HG03520 (cell line): ENCODE results near the gene TMEM87A.

Experiments used
- ATAC-seq: cut with Tn5 transposase; IDR thresholded peaks from one replicate; pipeline ENCODE4 v1.9.1; 2021; ENCODE audit warnings: mild to moderate bottlenecking, moderate library complexity; ENCODE audit not compliant: unreplicated experiment

The TMEM87A gene

GRCh38 chr15:42166225-42166940, 106.8 kb downstream of the TMEM87A start:
- no peak for ATAC-seq

- no peak for ATAC-seq
Observed at GRCh38 chr15:42165106-42165505, 108.1 kb downstream of the TMEM87A start.

- ATAC-seq: no peak
Observed at GRCh38 chr15:42163947-42164550, 109.2 kb downstream of the TMEM87A start.

GRCh38 chr15:42163291-42163690, 109.9 kb downstream of the TMEM87A start:
- no peak for ATAC-seq
